Lower lobe of right lung (tissue), 2 donors: Measurements from ENCODE around the gene KCNAB2. TPM values are rescaled to one million over a fixed set of nuclear protein-coding genes. Genes with fewer than 3 reads are reported as not detected.
A peak's percentile ranks its signal among the peaks of the same experiment; 100 is the strongest.

ENCODE experiments used
- ATAC-seq, 2 donors: fragments of 200-7000 bp; cut with Tn5 transposase; one replicate each; pipeline ENCODE4 v1.9.1; 2020 to 2022; ENCODE audit warnings: mild to moderate bottlenecking in 2 of 2, moderate library complexity in 2 of 2
- DNase-seq: peaks from one replicate; pipeline ENCODE4 v3.0.0-alpha.2; 2020
- H3K27ac ChIP-seq: fragments of 200-600 bp; one replicate; pipeline ENCODE4 v1.8.0; 2022
- H3K27me3 ChIP-seq: fragments of 200-600 bp; one replicate; pipeline ENCODE4 v1.8.0; 2022; ENCODE audit warnings: low read depth
- H3K36me3 ChIP-seq: fragments of 200-600 bp; one replicate; pipeline ENCODE4 v1.8.0; 2022; ENCODE audit warnings: mild to moderate bottlenecking
- H3K4me1 ChIP-seq: fragments of 200-600 bp; one replicate; pipeline ENCODE4 v1.8.0; 2022
- H3K4me3 ChIP-seq: fragments of 200-600 bp; one replicate; pipeline ENCODE4 v1.8.0; 2022; ENCODE audit warnings: mild to moderate bottlenecking
- H3K9me3 ChIP-seq: fragments of 200-600 bp; one replicate; pipeline ENCODE4 v1.8.0; 2022
- CTCF ChIP-seq: fragments of 200-600 bp; IDR thresholded peaks from one replicate; pipeline ENCODE4 v1.8.0; 2022; ENCODE audit warnings: antibody characterized with exemption, mild to moderate bottlenecking
- intact Hi-C: fragments of 100-400 bp; cut with DNase I; formaldehyde crosslinking; loops from one replicate; pipeline ENCODE4 v1.11.0; 2022
- total RNA-seq: library from RNA; stranded (reverse); fragmentation: NEBNext Ultra II Directional; extraction: Animal tissue kit (Norgen Biotek cat#: 25700); gene quantifications from one replicate; pipeline ENCODE4 v1.2.1, GENCODE V29; 2021
- donor health status: DM: no; HTN: yes; CAD: no; lungs with severe emphysema.

KCNAB2 gene
- total RNA-seq, 1 donor from 2014 or later: 119 TPM

- no peak for TF ChIP-seq CTCF
- Histone ChIP-seq H3K4me3 (no peak overlapping the region), H3K9me3 (no peaks in the 10 kb centered on the region), H3K27ac (no peak overlapping the region), H3K36me3 (peaks cover 24% of the 10 kb centered on the region), H3K27me3 (no peaks in the 10 kb centered on the region), H3K4me1 (peaks cover 9% of the 10 kb centered on the region)
- DNase-seq: no peak
- no peak for ATAC-seq
- intact Hi-C loops: no loop called here
Observed at GRCh38 chr1:6081901-6082300, 36.2 kb downstream of the KCNAB2 start.

GRCh38 chr1:6082430-6082971 is 36.8 kb downstream of the KCNAB2 start:
- peaks cover 27% of the 10 kb centered on the region for H3K36me3 ChIP-seq

GRCh38 chr1:6083385-6083784 is 37.7 kb downstream of the KCNAB2 start:
- Histone ChIP-seq H3K36me3 (peaks cover 28% of the 10 kb centered on the region), H3K27ac (no peak overlapping the region), H3K4me3 (no peak overlapping the region), H3K27me3 (no peaks in the 10 kb centered on the region), H3K9me3 (no peaks in the 10 kb centered on the region), H3K4me1 (peaks cover 9% of the 10 kb centered on the region)
- no peak for TF ChIP-seq CTCF
- DNase-seq: no peak
- intact Hi-C loops: no loop called here
- no peak for ATAC-seq

More at GRCh38 chr1:6082430-6082971, 36.8 kb downstream of the KCNAB2 start:
- intact Hi-C loops: no loop called here
- Histone ChIP-seq H3K9me3 (no peaks in the 10 kb centered on the region), H3K27ac (no peak overlapping the region), H3K27me3 (no peaks in the 10 kb centered on the region), H3K4me3 (no peak overlapping the region), H3K4me1 (peaks cover 9% of the 10 kb centered on the region)
- DNase-seq (no peak), ATAC-seq (peak; percentile 37 to 63)
- TF ChIP-seq CTCF: peak; percentile 28

- Histone ChIP-seq H3K27ac (no peak overlapping the region), H3K27me3 (no peaks in the 10 kb centered on the region), H3K36me3 (peaks cover 28% of the 10 kb centered on the region), H3K4me1 (peaks cover 9% of the 10 kb centered on the region), H3K4me3 (no peak overlapping the region), H3K9me3 (no peaks in the 10 kb centered on the region)
- no peak for TF ChIP-seq CTCF
- ATAC-seq: no peak
- intact Hi-C loops: no loop called here
- DNase-seq: no peak
Observed at GRCh38 chr1:6083801-6084446, 38.2 kb downstream of the KCNAB2 start.

GRCh38 chr1:6084781-6085495 is 39.2 kb downstream of the KCNAB2 start:
- DNase-seq (no peak), ATAC-seq (no peak)
- intact Hi-C loops: no loop called here
- no peaks in the 10 kb centered on the region for H3K9me3 ChIP-seq
- no peak overlapping the region for H3K27ac ChIP-seq
- H3K27me3 ChIP-seq: no peaks in the 10 kb centered on the region
- peaks cover 9% of the 10 kb centered on the region for H3K4me1 ChIP-seq
- H3K36me3 ChIP-seq: peaks cover 28% of the 10 kb centered on the region
- TF ChIP-seq CTCF: no peak
- H3K4me3 ChIP-seq: no peak overlapping the region
